Loucy (cell line): ENCODE measurements around the gene RTP2.

ENCODE experiments used
- H2AFZ ChIP-seq: fragments of 200-600 bp; sonication (generic); 2 replicates; pipeline ENCODE4 v1.6.0; 2016; ENCODE audit warnings: antibody characterized with exemption, mild to moderate bottlenecking, low read length, moderate library complexity
- H3F3A ChIP-seq: fragments of 200-600 bp; 2 replicates; pipeline ENCODE4 v1.6.0; 2016; ENCODE audit warnings: antibody characterized with exemption, low read depth, mild to moderate bottlenecking
- H3K27me3 ChIP-seq: fragments of 200-600 bp; sonication (generic); 2 replicates; pipeline ENCODE4 v1.6.1; 2014; ENCODE audit warnings: low read length, mild to moderate bottlenecking; ENCODE audit not compliant: insufficient read depth, poor library complexity, severe bottlenecking
- H3K36me3 ChIP-seq: fragments of 200-600 bp; sonication (generic); 2 replicates; pipeline ENCODE4 v1.6.1; 2016; ENCODE audit warnings: low read length; ENCODE audit not compliant: insufficient read depth
- H3K4me1 ChIP-seq: fragments of 200-600 bp; sonication (generic); 2 replicates; pipeline ENCODE4 v1.5.1; 2014; ENCODE audit warnings: low read length, mild to moderate bottlenecking; ENCODE audit not compliant: insufficient read depth, poor library complexity, severe bottlenecking
- H3K4me2 ChIP-seq: fragments of 200-600 bp; sonication (generic); 2 replicates; pipeline ENCODE4 v1.6.0; 2014; ENCODE audit warnings: antibody characterized with exemption, low read length, low read depth, mild to moderate bottlenecking; ENCODE audit not compliant: poor library complexity, severe bottlenecking
- H3K4me3 ChIP-seq: fragments of 200-600 bp; sonication (generic); 2 replicates; pipeline ENCODE4 v1.5.1; 2014; ENCODE audit warnings: low read length, mild to moderate bottlenecking, mixed read lengths; ENCODE audit not compliant: poor library complexity, severe bottlenecking
- H3K79me2 ChIP-seq: fragments of 200-600 bp; sonication (generic); 2 replicates; pipeline ENCODE4 v1.6.1; 2014; ENCODE audit warnings: low read length; ENCODE audit not compliant: insufficient read depth
- H3K9ac ChIP-seq: fragments of 200-600 bp; sonication (generic); 2 replicates; pipeline ENCODE4 v1.6.0; 2014; ENCODE audit warnings: mild to moderate bottlenecking, low read depth, low read length, moderate library complexity; ENCODE audit not compliant: poor library complexity, severe bottlenecking
- H3K9me2 ChIP-seq: fragments of 200-600 bp; sonication (generic); replicated peaks from 2 replicates; pipeline ENCODE4 v1.6.1; 2016; ENCODE audit warnings: low read depth, low read length, mixed read lengths
- H3K9me3 ChIP-seq: fragments of 200-600 bp; sonication (generic); 2 replicates; pipeline ENCODE4 v1.6.1; 2014; ENCODE audit warnings: mild to moderate bottlenecking, antibody characterized with exemption, low read length, low read depth; ENCODE audit not compliant: insufficient read depth
- H4K20me1 ChIP-seq: fragments of 200-600 bp; sonication (generic); 2 replicates; pipeline ENCODE4 v1.6.0; 2014; ENCODE audit warnings: antibody characterized with exemption, low read length, mild to moderate bottlenecking; ENCODE audit not compliant: insufficient read depth, poor library complexity, severe bottlenecking
- EZH2phosphoT487 ChIP-seq: fragments of 200-600 bp; IDR thresholded peaks from 2 replicates; pipeline ENCODE4 v1.6.1; 2018; ENCODE audit warnings: antibody characterized with exemption, mild to moderate bottlenecking, moderate library complexity, borderline replicate concordance
- TF ChIP-seq, protein P1 (sequence below): fragments of 200-600 bp; sonication (generic); conservative IDR thresholded peaks from 2 replicates; pipeline ENCODE4 v1.5.1; 2014; ENCODE audit warnings: mild to moderate bottlenecking, antibody characterized with exemption, low read length

Gene RTP2

DNA sequence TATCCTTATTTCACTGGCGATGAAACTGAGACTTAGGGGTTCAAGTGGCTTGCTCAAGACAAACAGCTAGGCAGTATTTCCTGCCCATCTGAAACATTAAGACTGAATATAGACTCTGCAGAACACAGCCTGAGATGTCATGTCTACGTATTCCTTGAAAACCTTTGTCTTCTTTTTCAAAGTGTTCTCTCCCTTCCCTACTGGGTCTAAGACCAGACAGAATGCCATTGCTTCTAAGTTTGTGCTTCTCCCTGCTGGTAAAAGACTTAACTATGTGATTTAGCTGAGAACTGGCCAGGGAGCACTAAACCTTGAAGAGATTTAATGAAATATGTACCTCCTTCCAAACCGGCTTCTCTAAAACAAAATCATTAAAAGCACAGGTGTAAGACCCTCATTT is 33.0 kb upstream of the RTP2 start:
- H3K27me3 ChIP-seq = no peaks in the 10 kb centered on the region
- no peak overlapping the region for H3K9ac ChIP-seq
- H3K9me3 ChIP-seq = no peaks in the 10 kb centered on the region
- peak overlapping the region; percentile 94 for H3K4me2 ChIP-seq
- no peak for TF ChIP-seq EZH2phosphoT487
- TF ChIP-seq, protein P1, sequence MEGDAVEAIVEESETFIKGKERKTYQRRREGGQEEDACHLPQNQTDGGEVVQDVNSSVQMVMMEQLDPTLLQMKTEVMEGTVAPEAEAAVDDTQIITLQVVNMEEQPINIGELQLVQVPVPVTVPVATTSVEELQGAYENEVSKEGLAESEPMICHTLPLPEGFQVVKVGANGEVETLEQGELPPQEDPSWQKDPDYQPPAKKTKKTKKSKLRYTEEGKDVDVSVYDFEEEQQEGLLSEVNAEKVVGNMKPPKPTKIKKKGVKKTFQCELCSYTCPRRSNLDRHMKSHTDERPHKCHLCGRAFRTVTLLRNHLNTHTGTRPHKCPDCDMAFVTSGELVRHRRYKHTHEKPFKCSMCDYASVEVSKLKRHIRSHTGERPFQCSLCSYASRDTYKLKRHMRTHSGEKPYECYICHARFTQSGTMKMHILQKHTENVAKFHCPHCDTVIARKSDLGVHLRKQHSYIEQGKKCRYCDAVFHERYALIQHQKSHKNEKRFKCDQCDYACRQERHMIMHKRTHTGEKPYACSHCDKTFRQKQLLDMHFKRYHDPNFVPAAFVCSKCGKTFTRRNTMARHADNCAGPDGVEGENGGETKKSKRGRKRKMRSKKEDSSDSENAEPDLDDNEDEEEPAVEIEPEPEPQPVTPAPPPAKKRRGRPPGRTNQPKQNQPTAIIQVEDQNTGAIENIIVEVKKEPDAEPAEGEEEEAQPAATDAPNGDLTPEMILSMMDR = no peak
- H3K36me3 ChIP-seq = peaks cover 46% of the 10 kb centered on the region
- H3K9me2 ChIP-seq = no peaks in the 10 kb centered on the region
- H3K4me3 ChIP-seq = no peak overlapping the region
- no peaks in the 10 kb centered on the region for H3F3A ChIP-seq
- peaks cover 56% of the 10 kb centered on the region for H3K4me1 ChIP-seq
- peaks cover 60% of the 10 kb centered on the region for H4K20me1 ChIP-seq
- H3K79me2 ChIP-seq = peaks cover 68% of the 10 kb centered on the region
- H2AFZ ChIP-seq = no peak overlapping the region

- H4K20me1 ChIP-seq = peaks cover 60% of the 10 kb centered on the region
- H3K27me3 ChIP-seq = no peaks in the 10 kb centered on the region
- H3K9me3 ChIP-seq = no peaks in the 10 kb centered on the region
- TF ChIP-seq EZH2phosphoT487 = no peak
- TF ChIP-seq, protein P1 = no peak
- H2AFZ ChIP-seq = no peak overlapping the region
- H3K9ac ChIP-seq = no peak overlapping the region
- H3K4me2 ChIP-seq = no peak overlapping the region
- H3F3A ChIP-seq = no peaks in the 10 kb centered on the region
- H3K4me3 ChIP-seq = no peak overlapping the region
- H3K4me1 ChIP-seq = peaks cover 54% of the 10 kb centered on the region
- no peaks in the 10 kb centered on the region for H3K9me2 ChIP-seq
- H3K36me3 ChIP-seq = peaks cover 51% of the 10 kb centered on the region
- H3K79me2 ChIP-seq = peaks cover 63% of the 10 kb centered on the region
Observed at GRCh38 chr3:187734841-187735240, 32.5 kb upstream of the RTP2 start.

GRCh38 chr3:187733371-187733770 is 31.0 kb upstream of the RTP2 start:
- no peak for TF ChIP-seq EZH2phosphoT487
- TF ChIP-seq, protein P1 = no peak
- peaks cover 66% of the 10 kb centered on the region for H3K36me3 ChIP-seq
- H3K9me3 ChIP-seq = no peaks in the 10 kb centered on the region
- no peak overlapping the region for H2AFZ ChIP-seq
- no peak overlapping the region for H3K4me2 ChIP-seq
- H3K27me3 ChIP-seq = no peaks in the 10 kb centered on the region
- peaks cover 40% of the 10 kb centered on the region for H3K4me1 ChIP-seq
- H3K4me3 ChIP-seq = no peak overlapping the region
- H4K20me1 ChIP-seq = peaks cover 46% of the 10 kb centered on the region
- no peaks in the 10 kb centered on the region for H3K9me2 ChIP-seq
- no peaks in the 10 kb centered on the region for H3F3A ChIP-seq
- no peak overlapping the region for H3K9ac ChIP-seq
- H3K79me2 ChIP-seq = peaks cover 48% of the 10 kb centered on the region
